ENCODE data around the gene NLRC5. TPM values are rescaled to one million over a fixed set of nuclear protein-coding genes. Genes with fewer than 3 reads are reported as not detected.

NLRC5 gene
- total RNA-seq, 1 experiment from 2014 or later, result 0.98 TPM

DNA sequence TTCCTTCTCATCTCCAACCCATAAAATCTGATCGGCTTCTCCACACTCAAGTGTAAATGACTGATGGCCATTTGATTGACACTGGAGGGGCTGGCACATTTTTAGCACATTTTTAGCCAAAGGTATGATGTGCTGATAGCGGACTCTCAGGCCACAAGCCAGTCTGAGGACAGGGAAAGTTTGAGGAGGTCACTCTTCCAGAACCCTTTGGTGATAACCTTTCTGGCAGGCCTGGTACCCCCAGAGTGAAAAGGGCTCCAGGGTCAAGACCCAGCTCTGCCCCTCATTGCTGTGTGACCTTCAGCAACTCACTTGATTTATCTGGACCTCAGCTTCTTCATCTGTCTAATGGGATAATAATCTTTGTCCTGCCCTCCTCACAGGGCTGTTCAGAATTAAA is 1.7 kb upstream of the NLRC5 start:
- Histone ChIP-seq H3K4me3 (ENCODE audit: low read length) (no peak overlapping the region), H3K36me3 (ENCODE audit: low read depth, low read length) (no peaks in the 10 kb centered on the region), H3K9me3 (ENCODE audit: low read length) (no peaks in the 10 kb centered on the region), H3K4me1 (ENCODE audit: insufficient read depth, low read length) (peaks cover 13% of the 10 kb centered on the region), H3K27ac (ENCODE audit: low read length) (no peak overlapping the region), H2AFZ (ENCODE audit: low read length) (no peak overlapping the region), H3K9me2 (replicated peaks; ENCODE audit: low read length) (no peaks in the 10 kb centered on the region), H3K4me2 (ENCODE audit: low read length) (no peak overlapping the region), H3K9ac (ENCODE audit: low read length) (no peak overlapping the region), H3K79me2 (ENCODE audit: low read length) (no peaks in the 10 kb centered on the region), H4K20me1 (ENCODE audit: low read length) (no peaks in the 10 kb centered on the region), H3K27me3 (ENCODE audit: low read length) (no peaks in the 10 kb centered on the region), H3F3A (ENCODE audit: low read length, unreplicated experiment) (no peaks in the 10 kb centered on the region)
- no peak for DNase-seq
- ChIA-PET CTCF (no interaction called here), POLR2A (ENCODE audit: unreplicated experiment) (no interaction called here)
- BruUV-seq (replicated peaks), result no TSS peak
- no peak for TF ChIP-seq EZH2phosphoT487 (IDR thresholded peaks at IDR 0.05; ENCODE audit: borderline replicate concordance, low read length)
- TF ChIP-seq, protein P1, sequence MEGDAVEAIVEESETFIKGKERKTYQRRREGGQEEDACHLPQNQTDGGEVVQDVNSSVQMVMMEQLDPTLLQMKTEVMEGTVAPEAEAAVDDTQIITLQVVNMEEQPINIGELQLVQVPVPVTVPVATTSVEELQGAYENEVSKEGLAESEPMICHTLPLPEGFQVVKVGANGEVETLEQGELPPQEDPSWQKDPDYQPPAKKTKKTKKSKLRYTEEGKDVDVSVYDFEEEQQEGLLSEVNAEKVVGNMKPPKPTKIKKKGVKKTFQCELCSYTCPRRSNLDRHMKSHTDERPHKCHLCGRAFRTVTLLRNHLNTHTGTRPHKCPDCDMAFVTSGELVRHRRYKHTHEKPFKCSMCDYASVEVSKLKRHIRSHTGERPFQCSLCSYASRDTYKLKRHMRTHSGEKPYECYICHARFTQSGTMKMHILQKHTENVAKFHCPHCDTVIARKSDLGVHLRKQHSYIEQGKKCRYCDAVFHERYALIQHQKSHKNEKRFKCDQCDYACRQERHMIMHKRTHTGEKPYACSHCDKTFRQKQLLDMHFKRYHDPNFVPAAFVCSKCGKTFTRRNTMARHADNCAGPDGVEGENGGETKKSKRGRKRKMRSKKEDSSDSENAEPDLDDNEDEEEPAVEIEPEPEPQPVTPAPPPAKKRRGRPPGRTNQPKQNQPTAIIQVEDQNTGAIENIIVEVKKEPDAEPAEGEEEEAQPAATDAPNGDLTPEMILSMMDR (conservative IDR thresholded peaks at IDR 0.05; ENCODE audit: low read depth, low read length), result no peak
- TF ChIP-seq EZH2 (IDR thresholded peaks at IDR 0.05; ENCODE audit: low read length, unreplicated experiment), result no peak
- intact Hi-C loops (cut with micrococcal nuclease), result loop anchor here (5.0 kb wide), 1 partner anchor 40 kb away; no protein-coding TSS in a partner anchor
- no peak for ATAC-seq

DNA sequence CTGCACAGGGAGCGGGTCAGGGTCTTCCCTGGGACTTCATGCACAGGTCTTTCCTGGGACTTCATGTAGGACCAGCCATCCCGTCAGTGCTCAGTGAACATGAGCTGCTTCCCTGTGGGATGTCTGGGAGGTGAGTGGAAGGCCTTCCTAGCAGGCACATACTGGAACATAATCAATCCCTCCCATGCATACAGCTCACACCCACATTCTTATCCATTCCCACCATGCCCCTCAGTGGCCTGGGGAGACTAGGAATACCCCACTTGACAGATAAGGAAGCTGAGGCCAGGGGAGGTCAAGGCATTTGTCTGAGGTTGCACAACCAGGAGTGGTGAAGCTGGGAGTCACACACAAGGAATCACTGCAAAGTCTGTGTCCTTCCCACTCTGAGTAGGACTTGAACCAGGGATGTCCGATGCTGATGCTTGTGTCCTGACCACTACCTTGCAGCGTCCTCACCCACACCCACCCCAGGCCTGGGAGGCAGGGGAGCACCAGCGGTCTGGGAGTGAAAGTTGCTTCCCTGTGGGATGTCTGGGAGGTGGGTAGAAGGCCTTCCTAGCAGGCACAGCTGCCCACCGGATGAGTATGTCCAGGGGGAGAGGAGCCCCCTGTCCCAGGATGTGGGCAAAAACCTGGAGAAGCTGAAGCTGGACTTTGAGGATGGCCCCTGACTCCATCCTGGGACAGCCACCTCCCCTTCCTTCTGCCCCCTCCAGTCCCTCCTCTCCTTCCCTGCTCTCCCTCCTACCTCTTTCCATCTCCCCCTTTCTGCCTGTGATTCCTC is 1.0 kb upstream of the NLRC5 start:
- Histone ChIP-seq H3K4me3 (ENCODE audit: low read length) (no peak overlapping the region), H2AFZ (ENCODE audit: low read length) (peak overlapping the region; percentile 83; the same call in 1 of the 2 replicates), H3K36me3 (ENCODE audit: low read depth, low read length) (no peaks in the 10 kb centered on the region), H3K27ac (ENCODE audit: low read length) (no peak overlapping the region), H3K4me1 (ENCODE audit: insufficient read depth, low read length) (peaks cover 13% of the 10 kb centered on the region), H3K9ac (ENCODE audit: low read length) (no peak overlapping the region), H3K4me2 (ENCODE audit: low read length) (peak overlapping the region; percentile 90; the same call in 1 of the 2 replicates), H4K20me1 (ENCODE audit: low read length) (no peaks in the 10 kb centered on the region), H3K9me2 (replicated peaks; ENCODE audit: low read length) (no peaks in the 10 kb centered on the region), H3K27me3 (ENCODE audit: low read length) (no peaks in the 10 kb centered on the region), H3K79me2 (ENCODE audit: low read length) (no peaks in the 10 kb centered on the region), H3F3A (ENCODE audit: low read length, unreplicated experiment) (no peaks in the 10 kb centered on the region), H3K9me3 (ENCODE audit: low read length) (no peaks in the 10 kb centered on the region)
- ChIA-PET CTCF (no interaction called here), POLR2A (ENCODE audit: unreplicated experiment) (no interaction called here)
- ATAC-seq (no peak), DNase-seq (no peak)
- BruUV-seq (replicated peaks), result no TSS peak
- intact Hi-C loops (cut with micrococcal nuclease), result loop anchor here (5.0 kb wide), 1 partner anchor 41 kb away; no protein-coding TSS in a partner anchor
- TF ChIP-seq, protein P1 (conservative IDR thresholded peaks at IDR 0.05; ENCODE audit: low read depth, low read length), result no peak
- TF ChIP-seq EZH2phosphoT487 (IDR thresholded peaks at IDR 0.05; ENCODE audit: borderline replicate concordance, low read length) (no peak), EZH2 (IDR thresholded peaks at IDR 0.05; ENCODE audit: low read length, unreplicated experiment) (no peak)

DNA sequence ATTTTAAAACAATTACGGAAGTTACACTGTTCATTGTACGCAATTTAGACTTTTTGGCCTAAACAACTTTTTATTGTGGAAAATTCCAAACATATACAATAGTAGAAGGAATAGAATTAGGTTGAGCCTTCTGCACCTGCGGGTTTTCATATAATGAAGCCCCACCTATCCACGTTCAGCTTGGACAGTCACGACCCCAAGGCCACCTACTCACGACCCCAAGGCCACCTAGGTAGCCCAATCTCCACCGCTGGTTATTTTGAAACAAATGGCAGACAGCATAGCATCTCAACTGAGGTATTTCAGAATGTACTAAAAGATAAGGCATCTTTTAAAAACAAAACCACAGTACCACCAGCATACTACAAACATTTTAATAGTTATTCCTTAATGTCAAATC is 631 bp downstream of the NLRC5 start:
- no peaks in the 10 kb centered on the region for H4K20me1 ChIP-seq (ENCODE audit: low read length)
- intact Hi-C loops (cut with micrococcal nuclease), result loop anchor here (5.0 kb wide), 1 partner anchor 43 kb away; no protein-coding TSS in a partner anchor
- no peaks in the 10 kb centered on the region for H3K79me2 ChIP-seq (ENCODE audit: low read length)
- TF ChIP-seq EZH2 (IDR thresholded peaks at IDR 0.05; ENCODE audit: low read length, unreplicated experiment) (no peak), EZH2phosphoT487 (IDR thresholded peaks at IDR 0.05; ENCODE audit: borderline replicate concordance, low read length) (no peak)
- TF ChIP-seq, protein P1 (conservative IDR thresholded peaks at IDR 0.05; ENCODE audit: low read depth, low read length), result no peak
- DNase-seq (no peak), ATAC-seq (no peak)
- H3K9me2 ChIP-seq (replicated peaks; ENCODE audit: low read length), result no peaks in the 10 kb centered on the region
- no peaks in the 10 kb centered on the region for H3F3A ChIP-seq (ENCODE audit: low read length, unreplicated experiment)
- H3K4me3 ChIP-seq (ENCODE audit: low read length), result peak overlapping the region; percentile 90
- no peaks in the 10 kb centered on the region for H3K36me3 ChIP-seq (ENCODE audit: low read depth, low read length)
- H3K4me2 ChIP-seq (ENCODE audit: low read length), result peak overlapping the region; percentile 90
- peak overlapping the region; percentile 62; the same call in 1 of the 2 replicates for H3K9ac ChIP-seq (ENCODE audit: low read length)
- TSS peak; percentile 56 for BruUV-seq (replicated peaks)
- H3K27me3 ChIP-seq (ENCODE audit: low read length), result no peaks in the 10 kb centered on the region
- ChIA-PET POLR2A (ENCODE audit: unreplicated experiment) (interaction anchor here (0.5 to 0.6 kb wide), 2 partner anchors 103 to 382 kb away, joined by 3 read pairs; partner anchors contain the start of gene MT2A), CTCF (no interaction called here)
- H3K9me3 ChIP-seq (ENCODE audit: low read length), result no peaks in the 10 kb centered on the region
- no peak overlapping the region for H3K27ac ChIP-seq (ENCODE audit: low read length)
- peak overlapping the region; percentile 83 for H2AFZ ChIP-seq (ENCODE audit: low read length)
- peaks cover 13% of the 10 kb centered on the region for H3K4me1 ChIP-seq (ENCODE audit: insufficient read depth, low read length)
